B cell (primary cell): Measurements from ENCODE around the gene NPTXR. TPM values are rescaled to one million over a fixed set of nuclear protein-coding genes. Genes with fewer than 3 reads are reported as not detected.

Source experiments
- ATAC-seq: fragments of 200-7000 bp; cut with Tn5 transposase; one replicate; pipeline ENCODE4 v1.10.0; 2021; ENCODE audit warnings: low read depth, mild to moderate bottlenecking, moderate number of reproducible peaks, moderate library complexity
- CTCF ChIA-PET: fragments of 350-600 bp; sonication (Branson Sonifier 250); formaldehyde crosslinking; loops from one replicate; lab custom pipeline; 2021; ENCODE audit warnings: antibody characterized with exemption, inconsistent platforms; lab: Charles Lee
- POLR2A ChIA-PET: fragments of 350-600 bp; sonication (Branson Sonifier 250); formaldehyde crosslinking; loops from one replicate; lab custom pipeline; 2021; ENCODE audit warnings: antibody characterized with exemption; lab: Charles Lee
- DNase-seq: peaks from one replicate; pipeline ENCODE4 v3.0.0; 2013
- H2AFZ ChIP-seq: 2 replicates; pipeline ENCODE4 v1.6.1; 2012; ENCODE audit warnings: mild to moderate bottlenecking, low read depth, low read length; ENCODE audit not compliant: insufficient read depth, poor library complexity, severe bottlenecking
- H3K27ac ChIP-seq, 2 donors: 1 replicate in 1 of 2; 2 replicates in 1 of 2; pipeline ENCODE4 v1.5.1; 2012 to 2013; ENCODE audit warnings: low read length in 2 of 2, mild to moderate bottlenecking in 2 of 2, moderate library complexity in 1 of 2
- H3K27me3 ChIP-seq, 4 experiments: fragments of 200-600 bp in 1 of 4; sonication (generic) in 1 of 4; replicated peaks in 1 of 4; 1 replicate in 2 of 4; 2 replicates in 2 of 4; pipeline versions ENCODE4 v1.6.1 to v1.7.0; 2013 to 2016; ENCODE audit warnings: low read length in 3 of 4, mild to moderate bottlenecking in 2 of 4, mixed read lengths in 1 of 4, moderate library complexity in 1 of 4; ENCODE audit not compliant: insufficient read depth in 4 of 4, control insufficient read depth in 3 of 4; ENCODE audit errors: control extremely low read depth in 1 of 4
- H3K36me3 ChIP-seq, 2 experiments: replicated peaks in 1 of 2; 1 replicate in 1 of 2; 2 replicates in 1 of 2; pipeline versions ENCODE4 v1.6.1 to v1.7.1; 2013; ENCODE audit warnings: low read length in 1 of 2; ENCODE audit not compliant: insufficient read depth in 2 of 2, control insufficient read depth in 1 of 2; ENCODE audit errors: control extremely low read depth in 1 of 2, extremely low read depth in 1 of 2
- H3K4me1 ChIP-seq, 2 donors: fragments of 200-600 bp in 1 of 2; sonication (generic) in 1 of 2; 1 replicate in 1 of 2; 2 replicates in 1 of 2; pipeline versions ENCODE4 v1.5.1 to v1.6.1; 2013 to 2017; ENCODE audit warnings: low read length in 2 of 2; ENCODE audit not compliant: control insufficient read depth in 2 of 2, insufficient read depth in 2 of 2
- H3K4me2 ChIP-seq: replicated peaks from 2 replicates; pipeline ENCODE3; 2012; ENCODE audit warnings: mild to moderate bottlenecking, low read depth, low read length; ENCODE audit not compliant: poor library complexity, severe bottlenecking
- H3K4me3 ChIP-seq, 5 experiments: fragments of 200-600 bp in 1 of 5; sonication (generic) in 1 of 5; 1 replicate in 3 of 5; 2 replicates in 2 of 5; pipeline versions ENCODE4 v1.5.1 to v1.7.0; 2011 to 2016; ENCODE audit warnings: low read length in 4 of 5, mild to moderate bottlenecking in 4 of 5, low read depth in 2 of 5, control low read depth in 1 of 5, moderate library complexity in 1 of 5; ENCODE audit not compliant: insufficient read depth in 1 of 5; ENCODE audit errors: control extremely low read depth in 1 of 5, extremely low read depth in 1 of 5
- H3K79me2 ChIP-seq: fragments of 200-600 bp; sonication (generic); one replicate; pipeline ENCODE4 v1.6.0; 2016; ENCODE audit warnings: low read length; ENCODE audit not compliant: control insufficient read depth, insufficient read depth
- H3K9ac ChIP-seq: fragments of 200-600 bp; sonication (generic); 2 replicates; pipeline ENCODE4 v1.6.1; 2017; ENCODE audit warnings: mild to moderate bottlenecking, low read length, moderate library complexity
- H3K9me3 ChIP-seq, 3 donors: one replicate each; pipeline versions ENCODE4 v1.6.1 to v1.7.1; 2013; ENCODE audit warnings: low read length in 2 of 3; ENCODE audit not compliant: control insufficient read depth in 2 of 3, insufficient read depth in 1 of 3; ENCODE audit errors: control extremely low read depth in 1 of 3
- H4K20me1 ChIP-seq: 2 replicates; pipeline ENCODE4 v1.6.0; 2012; ENCODE audit warnings: mild to moderate bottlenecking, low read length; ENCODE audit not compliant: insufficient read depth, control insufficient read depth, poor library complexity, severe bottlenecking
- H3K27ac Mint-ChIP-seq: one replicate; pipeline ENCODE4 v1.8.0; 2021; ENCODE audit warnings: mixed read lengths
- H3K27me3 Mint-ChIP-seq: one replicate; pipeline ENCODE4 v1.8.0; 2021; ENCODE audit warnings: mixed read lengths
- H3K4me1 Mint-ChIP-seq: one replicate; pipeline ENCODE4 v1.8.0; 2021; ENCODE audit warnings: mixed read lengths
- H3K4me3 Mint-ChIP-seq: one replicate; pipeline ENCODE4 v1.8.0; 2021; ENCODE audit warnings: mixed read lengths
- H3K9me3 Mint-ChIP-seq: one replicate; pipeline ENCODE4 v1.8.0; 2022; ENCODE audit warnings: mixed read lengths; ENCODE audit not compliant: insufficient read depth
- EZH2 ChIP-seq: IDR thresholded peaks from 2 replicates; pipeline ENCODE4 v1.6.1; 2012; ENCODE audit warnings: borderline replicate concordance, low read depth, mild to moderate bottlenecking, moderate library complexity, low read length; ENCODE audit not compliant: insufficient read depth, poor library complexity, severe bottlenecking
- WGBS: methylation state at CpG from one replicate; pipeline ENCODE4 v1.1.5; 2013; ENCODE audit warnings: missing lambda C conversion rate; ENCODE audit not compliant: insufficient coverage; 5-methylcytosine and 5-hydroxymethylcytosine counted together
- intact Hi-C: fragments of 100-400 bp; cut with micrococcal nuclease; formaldehyde crosslinking; loops from one replicate; pipeline ENCODE4 v1.10.0; 2022
- polyA plus RNA-seq: library from polyadenylated mRNA; depleted of rRNA; stranded (reverse); fragments of >200 nt; gene quantifications from 2 replicates; pipeline ENCODE4 v1.2.3, GENCODE V29; 2012
- total RNA-seq, 2 donors: library from RNA; stranded (reverse); fragments of 120-200 nt in 1 of 2; gene quantifications; 1 replicate in 1 of 2; 2 replicates in 1 of 2; pipeline versions ENCODE4 v1.2.3 to v1.2.4, GENCODE V29; 2013 to 2022
- TF ChIP-seq, protein P1 (sequence below): fragments of 200-600 bp; IDR thresholded peaks from one replicate; pipeline ENCODE4 v1.8.0; 2022; ENCODE audit warnings: antibody characterized with exemption, mild to moderate bottlenecking

NPTXR gene
- total and polyA plus RNA-seq, 2 donors (not counting 1 experiment from before 2014, with no cell fraction given) = 0.16 to 0.71 TPM

DNA sequence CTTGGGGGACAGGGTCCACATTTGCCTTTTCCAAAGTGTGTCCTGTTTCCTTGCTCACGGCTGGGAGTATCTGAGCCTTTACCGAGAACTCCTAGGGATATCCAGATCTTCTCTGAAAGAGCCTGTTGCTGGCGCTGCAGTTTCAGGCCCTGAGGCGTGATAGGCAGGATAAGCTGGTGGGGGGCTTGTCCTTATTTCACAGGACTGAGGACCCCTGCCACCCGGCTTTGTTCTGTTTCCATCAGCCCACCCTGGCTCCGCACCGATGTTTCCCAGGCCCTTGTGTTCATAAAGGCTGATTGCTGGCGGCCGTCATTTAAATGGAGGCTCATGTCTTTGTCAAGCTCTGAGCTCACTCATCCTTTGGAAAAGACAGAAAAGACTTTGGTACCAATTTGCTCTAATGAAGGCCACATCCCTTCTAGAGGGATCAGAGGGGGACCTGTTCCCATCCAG is 9.4 kb upstream of the NPTXR start:
- H3K9ac ChIP-seq = no peak overlapping the region
- DNase-seq (no peak), ATAC-seq (no peak)
- H3K27ac ChIP-seq = no peak overlapping the region
- Mint-ChIP-seq H3K4me1 (no peaks in the 10 kb centered on the region), H3K27me3 (peaks cover 34% of the 10 kb centered on the region), H3K27ac (no peak overlapping the region), H3K4me3 (no peak overlapping the region), H3K9me3 (no peaks in the 10 kb centered on the region)
- intact Hi-C loops = no loop called here
- H3K79me2 ChIP-seq = no peaks in the 10 kb centered on the region
- no peak overlapping the region for H2AFZ ChIP-seq
- POLR2A ChIA-PET = no interaction called here
- TF ChIP-seq EZH2 = no peak
- TF ChIP-seq, protein P1, sequence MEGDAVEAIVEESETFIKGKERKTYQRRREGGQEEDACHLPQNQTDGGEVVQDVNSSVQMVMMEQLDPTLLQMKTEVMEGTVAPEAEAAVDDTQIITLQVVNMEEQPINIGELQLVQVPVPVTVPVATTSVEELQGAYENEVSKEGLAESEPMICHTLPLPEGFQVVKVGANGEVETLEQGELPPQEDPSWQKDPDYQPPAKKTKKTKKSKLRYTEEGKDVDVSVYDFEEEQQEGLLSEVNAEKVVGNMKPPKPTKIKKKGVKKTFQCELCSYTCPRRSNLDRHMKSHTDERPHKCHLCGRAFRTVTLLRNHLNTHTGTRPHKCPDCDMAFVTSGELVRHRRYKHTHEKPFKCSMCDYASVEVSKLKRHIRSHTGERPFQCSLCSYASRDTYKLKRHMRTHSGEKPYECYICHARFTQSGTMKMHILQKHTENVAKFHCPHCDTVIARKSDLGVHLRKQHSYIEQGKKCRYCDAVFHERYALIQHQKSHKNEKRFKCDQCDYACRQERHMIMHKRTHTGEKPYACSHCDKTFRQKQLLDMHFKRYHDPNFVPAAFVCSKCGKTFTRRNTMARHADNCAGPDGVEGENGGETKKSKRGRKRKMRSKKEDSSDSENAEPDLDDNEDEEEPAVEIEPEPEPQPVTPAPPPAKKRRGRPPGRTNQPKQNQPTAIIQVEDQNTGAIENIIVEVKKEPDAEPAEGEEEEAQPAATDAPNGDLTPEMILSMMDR = no peak
- CTCF ChIA-PET = interaction anchor here (0.7 to 1.6 kb wide), 2 partner anchors 16 to 17 kb away, joined by 3 read pairs; no protein-coding TSS in a partner anchor
- no peaks in the 10 kb centered on the region for H4K20me1 ChIP-seq
- H3K4me2 ChIP-seq = no peak overlapping the region
- H3K4me3 ChIP-seq = no peak overlapping the region
- no peaks in the 10 kb centered on the region for H3K9me3 ChIP-seq
- WGBS = 84% methylated on average over 9 of the region's 9 CpGs
- peaks cover 0 to 11% (median 2%) of the 10 kb centered on the region in 4 experiments for H3K27me3 ChIP-seq
- H3K4me1 ChIP-seq = no peaks in the 10 kb centered on the region
- H3K36me3 ChIP-seq = no peaks in the 10 kb centered on the region

DNA sequence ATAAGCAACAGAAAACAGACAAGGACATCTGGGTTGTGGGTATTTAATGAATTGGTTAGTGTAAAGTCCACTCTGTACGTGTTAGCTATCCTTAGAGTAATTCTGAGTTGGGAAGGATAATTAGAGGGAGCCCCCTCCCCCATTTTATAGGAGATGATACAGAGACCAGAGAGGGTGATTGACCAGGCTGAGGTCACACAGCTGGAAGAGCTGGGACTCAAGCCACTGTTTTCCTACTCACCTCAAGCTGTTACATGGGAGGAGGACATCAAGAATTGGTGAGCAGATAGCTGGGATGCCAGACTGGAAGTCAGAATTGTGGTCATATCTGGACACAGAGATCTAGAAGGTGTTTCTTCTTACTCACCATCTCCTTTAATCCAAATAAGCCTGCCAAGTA is 8.7 kb upstream of the NPTXR start:
- no peak for TF ChIP-seq EZH2
- TF ChIP-seq, protein P1 = no peak
- POLR2A ChIA-PET = no interaction called here
- no peaks in the 10 kb centered on the region for H3K36me3 ChIP-seq

More for the DNA sequence above, 8.7 kb upstream of the NPTXR start:
- peaks cover 36% of the 10 kb centered on the region for H3K27me3 Mint-ChIP-seq
- H3K4me3 ChIP-seq = no peak overlapping the region
- H3K4me1 ChIP-seq = no peaks in the 10 kb centered on the region
- no peaks in the 10 kb centered on the region for H3K9me3 ChIP-seq
- H3K27ac ChIP-seq = no peak overlapping the region
- H3K4me1 Mint-ChIP-seq = no peaks in the 10 kb centered on the region
- H3K9me3 Mint-ChIP-seq = no peaks in the 10 kb centered on the region
- peaks cover 0 to 11% (median 2%) of the 10 kb centered on the region in 4 experiments for H3K27me3 ChIP-seq
- H3K79me2 ChIP-seq = no peaks in the 10 kb centered on the region
- CTCF ChIA-PET = interaction anchor here (1.6 kb wide), 1 partner anchor 16 kb away, joined by 3 read pairs; no protein-coding TSS in a partner anchor
- ATAC-seq = no peak
- intact Hi-C loops = no loop called here
- DNase-seq = no peak
- H3K9ac ChIP-seq = no peak overlapping the region
- no peak overlapping the region for H2AFZ ChIP-seq
- H4K20me1 ChIP-seq = no peaks in the 10 kb centered on the region
- H3K27ac Mint-ChIP-seq = no peak overlapping the region
- no peak overlapping the region for H3K4me2 ChIP-seq
- no CpG with 5 or more reads among the region's 1 CpG for WGBS
- H3K4me3 Mint-ChIP-seq = no peak overlapping the region
